K562 (cell line): ENCODE measurements around the gene IPO13. TPM values are rescaled to one million over a fixed set of nuclear protein-coding genes. Genes with fewer than 3 reads are reported as not detected.

Experiments used
- CHAMP1 ChIP-seq: fragments of 450-650 bp; IDR thresholded peaks from 2 replicates; pipeline ENCODE4 v1.6.1; 2016; ENCODE audit warnings: mild to moderate bottlenecking
- CHD7 ChIP-seq: fragments of 200-600 bp; sonication (generic); IDR thresholded peaks from one replicate; pipeline ENCODE4 v1.6.1; 2012; ENCODE audit warnings: mild to moderate bottlenecking, low read depth, low read length, inconsistent platforms
- EHMT2 ChIP-seq: fragments of 450-650 bp; IDR thresholded peaks from 2 replicates; pipeline ENCODE4 v1.6.1; 2018; ENCODE audit warnings: antibody characterized with exemption
- HMG20A ChIP-seq: fragments of 450-650 bp; formaldehyde crosslinking; conservative IDR thresholded peaks from 2 replicates; pipeline ENCODE4 v1.4.0; 2020; ENCODE audit warnings: mild to moderate bottlenecking, mixed read lengths
- MAZ ChIP-seq, 2 experiments: fragments of 450-650 bp in 1 of 2; sonication (generic) in 1 of 2; formaldehyde crosslinking; IDR thresholded peaks in 1 of 2; conservative IDR thresholded peaks in 1 of 2; 2 replicates each; pipeline versions ENCODE4 v1.4.0 to v1.5.0; 2020; ENCODE audit warnings: mild to moderate bottlenecking in 1 of 2, missing genetic modification reagents in 1 of 2
- MTA2 ChIP-seq: fragments of 450-650 bp; IDR thresholded peaks from 2 replicates; pipeline ENCODE4 v1.6.1; 2016; ENCODE audit warnings: low read depth
- PHTF2 ChIP-seq: fragments of 250-450 bp; sonication (Bioruptor Pico); IDR thresholded peaks from 2 replicates; pipeline ENCODE4 v1.5.0; 2021; ENCODE audit warnings: mild to moderate bottlenecking
- RHOXF2B ChIP-seq: fragments of 250-450 bp; sonication (Bioruptor Pico); conservative IDR thresholded peaks from 2 replicates; pipeline ENCODE4 v1.5.1; 2021
- ZBTB12 ChIP-seq: fragments of 250-450 bp; sonication (Bioruptor Pico); IDR thresholded peaks from 2 replicates; pipeline ENCODE4 v1.4.0; 2020
- polyA plus RNA-seq, 8 experiments: library from polyadenylated mRNA; depleted of rRNA in 4 of 8; stranded (reverse) in 5 of 8; unstranded in 3 of 8; fragments of >200 nt; fragmentation: Nextera tagmentation in 2 of 8; fragmentation: Illumina TruSeq in 1 of 8; extraction: Ambion mirVana in 2 of 8; extraction: Trizol in 1 of 8; gene quantifications; 2 replicates each; pipeline versions ENCODE4 v1.2.1 to v1.2.3, GENCODE V29; 2011 to 2014; ENCODE audit warnings: inconsistent platforms in 1 of 8, missing spikeins in 1 of 8
- total RNA-seq, 7 experiments: library from RNA; depleted of rRNA in 6 of 7; stranded (reverse); fragments of >200 nt in 6 of 7; fragmentation: Illumina TruSeq in 2 of 7; extraction: Trizol in 2 of 7; gene quantifications; 2 replicates each; pipeline versions ENCODE4 v1.2.1 to v1.2.3, GENCODE V29; 2011 to 2021; ENCODE audit warnings: low replicate concordance in 1 of 7
- TF ChIP-seq, protein P1 (sequence below): sonication (generic); formaldehyde crosslinking; IDR thresholded peaks from 2 replicates; pipeline ENCODE4 v1.9.0; 2022; ENCODE audit warnings: mild to moderate bottlenecking, missing genetic modification reagents

Gene IPO13
- total and polyA plus RNA-seq, 9 of the 15 experiments (the other 6 are each of a cell fraction or from before 2014, with no cell fraction given) = 7.0 to 30.8 (median 16.2) TPM

DNA sequence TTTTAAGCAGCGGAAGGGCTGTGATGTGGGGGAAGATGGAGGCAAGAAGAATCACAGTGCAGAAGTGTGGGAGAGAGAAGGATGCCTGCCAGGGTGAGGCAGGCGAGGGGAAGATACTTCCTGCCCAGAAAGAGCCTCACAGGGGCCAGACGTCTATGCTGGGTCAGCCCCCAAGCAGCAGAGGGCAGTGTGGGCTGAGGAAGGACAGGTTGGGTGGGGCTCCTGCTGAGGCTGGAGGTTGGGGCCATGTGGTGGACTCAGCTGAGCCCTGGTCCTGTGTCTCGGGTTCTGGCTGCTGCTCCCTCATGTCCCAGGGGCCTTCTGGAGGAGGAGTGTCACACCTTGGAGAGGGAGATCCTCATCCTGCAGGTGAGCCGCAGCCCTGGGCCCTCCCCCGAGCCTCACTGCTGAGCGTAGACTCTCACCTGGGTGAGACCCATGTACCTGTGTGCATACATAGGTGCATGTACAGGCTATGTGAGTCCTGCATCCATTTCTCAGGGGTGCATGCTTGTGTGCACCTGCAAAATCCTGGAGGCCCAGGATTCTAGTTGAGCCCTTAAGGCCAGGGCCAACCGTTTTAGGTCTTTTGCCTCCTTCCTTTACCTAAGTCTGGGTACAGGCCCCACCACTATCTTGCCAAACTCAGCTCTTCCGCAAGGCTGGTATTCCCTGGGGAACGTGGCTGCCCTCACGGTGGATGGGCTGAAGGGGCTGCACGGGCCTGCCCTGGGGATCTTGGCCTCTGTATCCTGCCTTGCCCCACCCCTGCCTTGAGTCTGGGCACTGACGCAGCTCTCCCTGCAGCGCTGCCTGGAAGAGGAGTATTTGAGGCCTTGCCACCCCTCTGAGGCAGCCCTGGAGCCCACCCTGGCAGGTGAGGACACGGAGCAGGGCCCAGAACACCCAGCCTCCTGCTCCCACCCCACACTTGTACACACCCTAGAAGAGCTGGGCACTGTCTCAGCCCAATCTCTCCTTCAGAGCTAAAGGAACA is 48.3 kb downstream of the IPO13 start (continued):
- no peak for TF ChIP-seq ZBTB12
- TF ChIP-seq MTA2 = no peak
- peak; percentile 57 to 95; a peak in 3 of 4 replicates for TF ChIP-seq MAZ (CRISPR knock-in tag; conservative IDR thresholded peaks at IDR 0.05 in 1 of 2, IDR thresholded peaks at IDR 0.05 in 1 of 2)
- TF ChIP-seq RHOXF2B (CRISPR knock-in tag) = 0 out of 2 replicates have a peak, but pooled peaks have one; percentile 38
- no peak for TF ChIP-seq EHMT2
- no peak for TF ChIP-seq HMG20A (CRISPR knock-in tag)
- TF ChIP-seq, protein P1, sequence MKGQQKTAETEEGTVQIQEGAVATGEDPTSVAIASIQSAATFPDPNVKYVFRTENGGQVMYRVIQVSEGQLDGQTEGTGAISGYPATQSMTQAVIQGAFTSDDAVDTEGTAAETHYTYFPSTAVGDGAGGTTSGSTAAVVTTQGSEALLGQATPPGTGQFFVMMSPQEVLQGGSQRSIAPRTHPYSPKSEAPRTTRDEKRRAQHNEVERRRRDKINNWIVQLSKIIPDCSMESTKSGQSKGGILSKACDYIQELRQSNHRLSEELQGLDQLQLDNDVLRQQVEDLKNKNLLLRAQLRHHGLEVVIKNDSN = no peak
- TF ChIP-seq CHAMP1 = no peak
- TF ChIP-seq CHD7 = no peak
- TF ChIP-seq PHTF2 = no peak
